HG03135 (cell line): ENCODE data around the gene ACOT8.

Source experiments
- ATAC-seq: cut with Tn5 transposase; IDR thresholded peaks from one replicate; pipeline ENCODE4 v1.9.1; 2021; ENCODE audit warnings: mild to moderate bottlenecking, moderate library complexity; ENCODE audit not compliant: unreplicated experiment

ACOT8 gene

GRCh38 chr20:45857882-45858216, 657 bp upstream of the ACOT8 start:
- peak; percentile 7 for ATAC-seq

GRCh38 chr20:45853484-45853883, 3.7 kb downstream of the ACOT8 start:
- no peak for ATAC-seq

GRCh38 chr20:45852326-45852725, 4.9 kb downstream of the ACOT8 start:
- ATAC-seq = no peak

GRCh38 chr20:45851501-45851900, 5.7 kb downstream of the ACOT8 start:
- no peak for ATAC-seq

GRCh38 chr20:45850926-45851325, 6.3 kb downstream of the ACOT8 start:
- no peak for ATAC-seq

- no peak for ATAC-seq
Observed at GRCh38 chr20:45850238-45850637, 7.0 kb downstream of the ACOT8 start.

GRCh38 chr20:45848969-45849582, 8.1 kb downstream of the ACOT8 start:
- ATAC-seq = no peak

GRCh38 chr20:45848421-45848820, 8.8 kb downstream of the ACOT8 start:
- no peak for ATAC-seq

- ATAC-seq = no peak
Observed at GRCh38 chr20:45845452-45845851, 11.7 kb downstream of the ACOT8 start.

GRCh38 chr20:45843506-45843905, 13.7 kb downstream of the ACOT8 start:
- no peak for ATAC-seq

- ATAC-seq = peak; percentile 60
Observed at GRCh38 chr20:45842169-45842812, 14.9 kb downstream of the ACOT8 start.

GRCh38 chr20:45841407-45842129, 15.6 kb downstream of the ACOT8 start:
- ATAC-seq = no peak

GRCh38 chr20:45840700-45841198, 16.4 kb downstream of the ACOT8 start:
- no peak for ATAC-seq

GRCh38 chr20:45836841-45837240, 20.4 kb downstream of the ACOT8 start:
- ATAC-seq = no peak

- no peak for ATAC-seq
Observed at GRCh38 chr20:45835825-45836224, 21.4 kb downstream of the ACOT8 start.

GRCh38 chr20:45835329-45835765, 21.8 kb downstream of the ACOT8 start:
- no peak for ATAC-seq

- no peak for ATAC-seq
Observed at GRCh38 chr20:45834797-45835161, 22.4 kb downstream of the ACOT8 start.

- no peak for ATAC-seq
Observed at GRCh38 chr20:45833883-45834796, 23.1 kb downstream of the ACOT8 start.

- ATAC-seq = no peak
Observed at GRCh38 chr20:45833030-45833882, 23.9 kb downstream of the ACOT8 start, which contains the start of gene SNX21. SNX21 (plus strand) TSS chr20:45833799; CDS start chr20:45833920, 121 bp downstream.

- ATAC-seq = no peak
Observed at GRCh38 chr20:45832619-45833018, 24.6 kb downstream of the ACOT8 start.
